LNCaP clone FGC (cell line): Measurements from ENCODE around the gene ABCB1.

Experiments used
- DNase-seq: peaks from one replicate; pipeline ENCODE4 v3.0.0-alpha.2; 2011; ENCODE audit warnings: low read depth
- H3K4me3 ChIP-seq: 2 replicates; pipeline ENCODE4 v1.5.1; 2011; ENCODE audit warnings: mild to moderate bottlenecking, low read depth, low read length, control low read depth
- TF ChIP-seq, protein P1 (sequence below): IDR thresholded peaks from 2 replicates; pipeline ENCODE4 v1.5.1; 2012; ENCODE audit warnings: mild to moderate bottlenecking; ENCODE audit not compliant: control insufficient read depth, insufficient read depth; ENCODE audit errors: extremely low read depth

The ABCB1 gene

GRCh38 chr7:87600130-87601124 lies at the start of gene ABCB1:
Gene ABCB1, minus strand, starts transcription at chr7:87600884. Its CDS starts 700 bp downstream, at chr7:87600184.
- no peak for DNase-seq
- TF ChIP-seq, protein P1, sequence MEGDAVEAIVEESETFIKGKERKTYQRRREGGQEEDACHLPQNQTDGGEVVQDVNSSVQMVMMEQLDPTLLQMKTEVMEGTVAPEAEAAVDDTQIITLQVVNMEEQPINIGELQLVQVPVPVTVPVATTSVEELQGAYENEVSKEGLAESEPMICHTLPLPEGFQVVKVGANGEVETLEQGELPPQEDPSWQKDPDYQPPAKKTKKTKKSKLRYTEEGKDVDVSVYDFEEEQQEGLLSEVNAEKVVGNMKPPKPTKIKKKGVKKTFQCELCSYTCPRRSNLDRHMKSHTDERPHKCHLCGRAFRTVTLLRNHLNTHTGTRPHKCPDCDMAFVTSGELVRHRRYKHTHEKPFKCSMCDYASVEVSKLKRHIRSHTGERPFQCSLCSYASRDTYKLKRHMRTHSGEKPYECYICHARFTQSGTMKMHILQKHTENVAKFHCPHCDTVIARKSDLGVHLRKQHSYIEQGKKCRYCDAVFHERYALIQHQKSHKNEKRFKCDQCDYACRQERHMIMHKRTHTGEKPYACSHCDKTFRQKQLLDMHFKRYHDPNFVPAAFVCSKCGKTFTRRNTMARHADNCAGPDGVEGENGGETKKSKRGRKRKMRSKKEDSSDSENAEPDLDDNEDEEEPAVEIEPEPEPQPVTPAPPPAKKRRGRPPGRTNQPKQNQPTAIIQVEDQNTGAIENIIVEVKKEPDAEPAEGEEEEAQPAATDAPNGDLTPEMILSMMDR, result no peak
- H3K4me3 ChIP-seq, result no peak within 1 kb of the TSS

- no peak overlapping the region for H3K4me3 ChIP-seq
- TF ChIP-seq, protein P1, result no peak
- DNase-seq, result no peak
Observed at GRCh38 chr7:87648316-87648715, 47.6 kb upstream of the ABCB1 start.

GRCh38 chr7:87645446-87645845 lies 44.8 kb upstream of the ABCB1 start:
- H3K4me3 ChIP-seq, result no peak overlapping the region
- no peak for DNase-seq
- TF ChIP-seq, protein P1, result no peak

DNA sequence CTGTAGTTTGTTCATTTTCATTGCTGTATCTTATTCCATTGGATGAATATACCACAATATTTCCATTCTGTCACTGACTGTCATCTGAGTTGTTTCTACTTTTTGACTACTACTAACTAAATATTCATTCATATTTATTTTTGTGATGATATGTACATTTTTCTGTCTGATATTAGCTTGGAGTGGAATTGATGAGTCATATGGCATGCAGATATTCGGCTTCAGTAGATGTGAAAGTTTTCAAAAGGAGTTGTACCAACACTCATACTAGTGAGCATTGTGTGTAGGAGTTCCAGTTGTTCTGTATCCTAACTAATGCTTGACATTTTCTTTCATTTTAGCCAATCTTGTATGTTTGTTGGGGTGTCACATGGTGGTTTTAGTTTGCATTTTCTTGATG lies 35.2 kb upstream of the ABCB1 start:
- H3K4me3 ChIP-seq, result no peak overlapping the region
- TF ChIP-seq, protein P1, result no peak
- DNase-seq, result no peak

- H3K4me3 ChIP-seq, result peak overlapping the region; percentile 59
- no peak for DNase-seq
Observed at GRCh38 chr7:87628780-87629569, 28.3 kb upstream of the ABCB1 start.

GRCh38 chr7:87627634-87627994 lies 26.9 kb upstream of the ABCB1 start:
- peak overlapping the region; percentile 59 for H3K4me3 ChIP-seq
- TF ChIP-seq, protein P1, result no peak
- no peak for DNase-seq

More at GRCh38 chr7:87628780-87629569, 28.3 kb upstream of the ABCB1 start:
- TF ChIP-seq, protein P1, result no peak
